ENCODE results near the gene RBMS1.

DNA sequence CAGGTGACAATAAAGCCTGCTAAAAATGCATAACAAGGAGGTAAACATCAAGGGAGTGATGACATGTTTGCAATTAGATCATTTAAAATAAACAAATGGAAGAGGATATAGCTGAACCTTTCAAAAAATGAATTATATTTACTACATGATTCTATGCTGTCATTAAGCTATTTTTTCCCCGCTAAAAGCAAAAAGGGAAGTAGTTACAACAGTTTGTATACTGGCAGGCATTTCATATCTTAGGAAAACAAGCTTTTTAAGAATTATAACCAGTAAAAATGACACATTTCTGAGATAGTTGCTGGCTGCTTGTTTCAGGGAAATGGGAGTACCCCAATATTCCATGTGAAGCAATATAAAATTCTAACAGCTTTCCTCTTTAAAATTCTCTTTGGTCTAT lies 204.5 kb downstream of the RBMS1 start:
- TF ChIP-seq, protein P1, sequence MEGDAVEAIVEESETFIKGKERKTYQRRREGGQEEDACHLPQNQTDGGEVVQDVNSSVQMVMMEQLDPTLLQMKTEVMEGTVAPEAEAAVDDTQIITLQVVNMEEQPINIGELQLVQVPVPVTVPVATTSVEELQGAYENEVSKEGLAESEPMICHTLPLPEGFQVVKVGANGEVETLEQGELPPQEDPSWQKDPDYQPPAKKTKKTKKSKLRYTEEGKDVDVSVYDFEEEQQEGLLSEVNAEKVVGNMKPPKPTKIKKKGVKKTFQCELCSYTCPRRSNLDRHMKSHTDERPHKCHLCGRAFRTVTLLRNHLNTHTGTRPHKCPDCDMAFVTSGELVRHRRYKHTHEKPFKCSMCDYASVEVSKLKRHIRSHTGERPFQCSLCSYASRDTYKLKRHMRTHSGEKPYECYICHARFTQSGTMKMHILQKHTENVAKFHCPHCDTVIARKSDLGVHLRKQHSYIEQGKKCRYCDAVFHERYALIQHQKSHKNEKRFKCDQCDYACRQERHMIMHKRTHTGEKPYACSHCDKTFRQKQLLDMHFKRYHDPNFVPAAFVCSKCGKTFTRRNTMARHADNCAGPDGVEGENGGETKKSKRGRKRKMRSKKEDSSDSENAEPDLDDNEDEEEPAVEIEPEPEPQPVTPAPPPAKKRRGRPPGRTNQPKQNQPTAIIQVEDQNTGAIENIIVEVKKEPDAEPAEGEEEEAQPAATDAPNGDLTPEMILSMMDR (optimal IDR thresholded peaks at IDR 0.05 in 1 of 3, IDR thresholded peaks at IDR 0.05 in 1 of 3, conservative IDR thresholded peaks at IDR 0.05 in 1 of 3; ENCODE audit: extremely low read depth in 1 of 3, insufficient read depth in 2 of 3, low read length in 3 of 3) = no peak
- TF ChIP-seq EZH2 (IDR thresholded peaks at IDR 0.05; ENCODE audit: low read length) = no peak

Data from keratinocyte (primary cell).